Measurements from ENCODE around the gene GRHL1.

DNA sequence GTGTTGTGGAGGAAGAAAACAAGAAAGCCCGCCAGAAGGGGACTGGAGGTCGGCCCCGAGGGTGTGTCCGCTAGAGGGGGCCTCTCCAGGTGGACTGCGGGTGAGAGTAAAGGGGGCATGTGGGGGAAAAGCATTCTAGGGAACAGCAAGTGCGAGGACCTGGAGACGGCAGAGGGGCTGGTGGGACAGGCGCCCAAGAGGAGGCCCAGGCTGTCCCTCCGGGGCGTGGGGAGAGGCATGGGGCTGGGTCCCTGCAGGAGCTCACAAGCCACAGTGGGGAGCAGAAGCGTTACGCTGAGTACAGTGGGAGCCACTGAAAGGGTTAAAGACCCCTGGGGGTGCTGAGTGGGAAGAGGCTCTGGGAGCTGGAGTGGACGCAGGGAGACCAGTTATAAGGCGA lies 90.2 kb downstream of the GRHL1 start:
- TF ChIP-seq, protein P1, sequence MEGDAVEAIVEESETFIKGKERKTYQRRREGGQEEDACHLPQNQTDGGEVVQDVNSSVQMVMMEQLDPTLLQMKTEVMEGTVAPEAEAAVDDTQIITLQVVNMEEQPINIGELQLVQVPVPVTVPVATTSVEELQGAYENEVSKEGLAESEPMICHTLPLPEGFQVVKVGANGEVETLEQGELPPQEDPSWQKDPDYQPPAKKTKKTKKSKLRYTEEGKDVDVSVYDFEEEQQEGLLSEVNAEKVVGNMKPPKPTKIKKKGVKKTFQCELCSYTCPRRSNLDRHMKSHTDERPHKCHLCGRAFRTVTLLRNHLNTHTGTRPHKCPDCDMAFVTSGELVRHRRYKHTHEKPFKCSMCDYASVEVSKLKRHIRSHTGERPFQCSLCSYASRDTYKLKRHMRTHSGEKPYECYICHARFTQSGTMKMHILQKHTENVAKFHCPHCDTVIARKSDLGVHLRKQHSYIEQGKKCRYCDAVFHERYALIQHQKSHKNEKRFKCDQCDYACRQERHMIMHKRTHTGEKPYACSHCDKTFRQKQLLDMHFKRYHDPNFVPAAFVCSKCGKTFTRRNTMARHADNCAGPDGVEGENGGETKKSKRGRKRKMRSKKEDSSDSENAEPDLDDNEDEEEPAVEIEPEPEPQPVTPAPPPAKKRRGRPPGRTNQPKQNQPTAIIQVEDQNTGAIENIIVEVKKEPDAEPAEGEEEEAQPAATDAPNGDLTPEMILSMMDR (IDR thresholded peaks at IDR 0.05; ENCODE audit: insufficient read depth, low read length, poor library complexity, severe bottlenecking) = no peak
- no peak for TF ChIP-seq EZH2phosphoT487 (conservative IDR thresholded peaks at IDR 0.05; ENCODE audit: low read length)

All from SU-DHL-6 (cell line).